HG02840 (cell line): ENCODE data around the gene TPK1.

Experiments used
- ATAC-seq: cut with Tn5 transposase; IDR thresholded peaks from one replicate; pipeline ENCODE4 v1.9.1; 2021; ENCODE audit warnings: mild to moderate bottlenecking, moderate library complexity, moderate number of reproducible peaks; ENCODE audit not compliant: unreplicated experiment, low FRiP score

The TPK1 gene

GRCh38 chr7:144835652-144836544 lies at the start of gene TPK1:
Gene TPK1, minus strand, starts transcription at chr7:144836053. Its CDS starts 451 bp downstream, at chr7:144835602.
- peak; percentile 92 for ATAC-seq

- ATAC-seq, result no peak
Observed at GRCh38 chr7:144885478-144885877, 49.6 kb upstream of the TPK1 start.

- ATAC-seq, result no peak
Observed at GRCh38 chr7:144884896-144885295, 49.0 kb upstream of the TPK1 start.

- no peak for ATAC-seq
Observed at GRCh38 chr7:144873316-144873845, 37.5 kb upstream of the TPK1 start.

GRCh38 chr7:144869082-144869481 lies 33.2 kb upstream of the TPK1 start:
- ATAC-seq, result no peak

- ATAC-seq, result peak; percentile 71
Observed at GRCh38 chr7:144866189-144866588, 30.3 kb upstream of the TPK1 start.

GRCh38 chr7:144863320-144863647 lies 27.4 kb upstream of the TPK1 start:
- ATAC-seq, result no peak

- no peak for ATAC-seq
Observed at GRCh38 chr7:144862612-144863319, 26.9 kb upstream of the TPK1 start.

- no peak for ATAC-seq
Observed at GRCh38 chr7:144859739-144860138, 23.9 kb upstream of the TPK1 start.

GRCh38 chr7:144857463-144857862 lies 21.6 kb upstream of the TPK1 start:
- no peak for ATAC-seq

- no peak for ATAC-seq
Observed at GRCh38 chr7:144854839-144855424, 19.1 kb upstream of the TPK1 start.

- ATAC-seq, result no peak
Observed at GRCh38 chr7:144853542-144853941, 17.7 kb upstream of the TPK1 start.

GRCh38 chr7:144848078-144848477 lies 12.2 kb upstream of the TPK1 start:
- ATAC-seq, result no peak

GRCh38 chr7:144842377-144842851 lies 6.6 kb upstream of the TPK1 start:
- peak; percentile 90 for ATAC-seq

- ATAC-seq, result no peak
Observed at GRCh38 chr7:144836545-144836842, 641 bp upstream of the TPK1 start.

- peak; percentile 28 for ATAC-seq
Observed at GRCh38 chr7:144835155-144835611, 670 bp downstream of the TPK1 start.

- peak; percentile 38 for ATAC-seq
Observed at GRCh38 chr7:144834641-144835144, 1.2 kb downstream of the TPK1 start.

- ATAC-seq, result no peak
Observed at GRCh38 chr7:144830811-144831210, 5.0 kb downstream of the TPK1 start.

GRCh38 chr7:144830024-144830785 lies 5.6 kb downstream of the TPK1 start:
- no peak for ATAC-seq

GRCh38 chr7:144827621-144828020 lies 8.2 kb downstream of the TPK1 start:
- no peak for ATAC-seq
